ENCODE data around the gene COL18A1. TPM values are rescaled to one million over a fixed set of nuclear protein-coding genes. Genes with fewer than 3 reads are reported as not detected.
A peak's percentile ranks its signal among the peaks of the same experiment; 100 is the strongest.
"Not testable (repeated sequence)": the region's sequence is repeated elsewhere in the genome, so short reads cannot be mapped to it uniquely, and the experiment has no call there.

Gene COL18A1
- total RNA-seq, 1 experiment from 2014 or later = 353 TPM

GRCh38 chr21:45366476-45366875, 38.5 kb upstream of the COL18A1 start:
- in situ Hi-C loops (cut with HindIII; ENCODE audit: low sequenced_read_pairs) = no loop called here
- no peak for DNase-seq (ENCODE audit: low spot score)

GRCh38 chr21:45366931-45367401, 38.0 kb upstream of the COL18A1 start:
- in situ Hi-C loops (cut with HindIII; ENCODE audit: low sequenced_read_pairs) = no loop called here
- no peak for DNase-seq (ENCODE audit: low spot score)

GRCh38 chr21:45367402-45368351, 37.3 kb upstream of the COL18A1 start:
- DNase-seq (ENCODE audit: low spot score) = peak; percentile 58
- in situ Hi-C loops (cut with HindIII; ENCODE audit: low sequenced_read_pairs) = no loop called here

- in situ Hi-C loops (cut with HindIII; ENCODE audit: low sequenced_read_pairs) = not testable (repeated sequence)
Observed at GRCh38 chr21:45369018-45369417, 35.9 kb upstream of the COL18A1 start.

GRCh38 chr21:45370575-45370974, 34.4 kb upstream of the COL18A1 start:
- in situ Hi-C loops (cut with HindIII; ENCODE audit: low sequenced_read_pairs) = no loop called here

More at GRCh38 chr21:45369018-45369417, 35.9 kb upstream of the COL18A1 start:
- not testable (repeated sequence) for DNase-seq (ENCODE audit: low spot score)

GRCh38 chr21:45371081-45371480, 33.9 kb upstream of the COL18A1 start:
- no peak for DNase-seq (ENCODE audit: low spot score)
- in situ Hi-C loops (cut with HindIII; ENCODE audit: low sequenced_read_pairs) = no loop called here

More at GRCh38 chr21:45370575-45370974, 34.4 kb upstream of the COL18A1 start:
- DNase-seq (ENCODE audit: low spot score) = no peak

GRCh38 chr21:45371655-45372054, 33.3 kb upstream of the COL18A1 start:
- DNase-seq (ENCODE audit: low spot score) = no peak
- in situ Hi-C loops (cut with HindIII; ENCODE audit: low sequenced_read_pairs) = no loop called here

- no peak for DNase-seq (ENCODE audit: low spot score)
- in situ Hi-C loops (cut with HindIII; ENCODE audit: low sequenced_read_pairs) = no loop called here
Observed at GRCh38 chr21:45372732-45373355, 32.1 kb upstream of the COL18A1 start.

GRCh38 chr21:45373991-45374816, 30.8 kb upstream of the COL18A1 start:
- in situ Hi-C loops (cut with HindIII; ENCODE audit: low sequenced_read_pairs) = no loop called here

GRCh38 chr21:45374826-45375455, 30.0 kb upstream of the COL18A1 start:
- no peak for DNase-seq (ENCODE audit: low spot score)
- in situ Hi-C loops (cut with HindIII; ENCODE audit: low sequenced_read_pairs) = no loop called here

More at GRCh38 chr21:45373991-45374816, 30.8 kb upstream of the COL18A1 start:
- DNase-seq (ENCODE audit: low spot score) = no peak

GRCh38 chr21:45376459-45377324, 28.3 kb upstream of the COL18A1 start:
- DNase-seq (ENCODE audit: low spot score) = no peak
- in situ Hi-C loops (cut with HindIII; ENCODE audit: low sequenced_read_pairs) = no loop called here

- in situ Hi-C loops (cut with HindIII; ENCODE audit: low sequenced_read_pairs) = no loop called here
- DNase-seq (ENCODE audit: low spot score) = no peak
Observed at GRCh38 chr21:45377325-45377709, 27.6 kb upstream of the COL18A1 start.

- in situ Hi-C loops (cut with HindIII; ENCODE audit: low sequenced_read_pairs) = no loop called here
- DNase-seq (ENCODE audit: low spot score) = no peak
Observed at GRCh38 chr21:45377866-45378257, 27.1 kb upstream of the COL18A1 start.

GRCh38 chr21:45378258-45378966, 26.6 kb upstream of the COL18A1 start:
- no peak for DNase-seq (ENCODE audit: low spot score)
- in situ Hi-C loops (cut with HindIII; ENCODE audit: low sequenced_read_pairs) = no loop called here

GRCh38 chr21:45379171-45379900, 25.6 kb upstream of the COL18A1 start:
- in situ Hi-C loops (cut with HindIII; ENCODE audit: low sequenced_read_pairs) = no loop called here
- no peak for DNase-seq (ENCODE audit: low spot score)

- in situ Hi-C loops (cut with HindIII; ENCODE audit: low sequenced_read_pairs) = no loop called here
- DNase-seq (ENCODE audit: low spot score) = no peak
Observed at GRCh38 chr21:45379901-45380330, 25.0 kb upstream of the COL18A1 start.

GRCh38 chr21:45380566-45380965, 24.4 kb upstream of the COL18A1 start:
- no peak for DNase-seq (ENCODE audit: low spot score)
- in situ Hi-C loops (cut with HindIII; ENCODE audit: low sequenced_read_pairs) = no loop called here
